HTR-8/SVneo (cell line): ENCODE data around the gene MPRIP.
"Not testable (repeated sequence)": the region's sequence is repeated elsewhere in the genome, so short reads cannot be mapped to it uniquely, and the experiment has no call there.

ENCODE experiments used
- DNase-seq: peaks from one replicate; pipeline ENCODE4 v3.0.0; 2011; ENCODE audit warnings: low spot score, mixed read lengths; ENCODE audit not compliant: insufficient read length
- FAIRE-seq: peaks from 2 replicates; lab custom pipeline; 2011; peaks lifted over from hg19 to GRCh38; lab: Jason Lieb, UNC

The MPRIP gene

GRCh38 chr17:17172001-17172939 is 130.0 kb downstream of the MPRIP start:
- DNase-seq (no peak), FAIRE-seq (peak; percentile 54)

DNA sequence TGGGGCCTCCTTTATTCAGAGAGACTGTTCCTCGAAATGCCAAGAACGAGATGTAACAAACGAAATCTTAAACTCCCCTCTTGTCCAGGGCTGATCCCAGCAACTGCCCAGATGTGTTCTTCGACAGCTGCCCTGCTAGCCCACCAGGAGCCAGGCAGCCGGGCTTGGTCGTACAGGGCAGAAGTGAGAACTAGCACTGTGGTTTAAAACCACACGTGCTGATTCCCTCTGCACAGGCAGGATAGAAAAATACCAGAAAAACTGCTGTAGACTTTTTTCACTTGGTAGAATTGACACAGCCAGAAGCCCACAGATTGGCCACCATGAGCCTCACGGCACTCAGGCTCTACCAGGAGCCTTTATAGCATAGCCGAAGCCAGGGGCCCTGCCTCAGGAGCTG is 130.7 kb downstream of the MPRIP start:
- DNase-seq (no peak), FAIRE-seq (no peak)

DNA sequence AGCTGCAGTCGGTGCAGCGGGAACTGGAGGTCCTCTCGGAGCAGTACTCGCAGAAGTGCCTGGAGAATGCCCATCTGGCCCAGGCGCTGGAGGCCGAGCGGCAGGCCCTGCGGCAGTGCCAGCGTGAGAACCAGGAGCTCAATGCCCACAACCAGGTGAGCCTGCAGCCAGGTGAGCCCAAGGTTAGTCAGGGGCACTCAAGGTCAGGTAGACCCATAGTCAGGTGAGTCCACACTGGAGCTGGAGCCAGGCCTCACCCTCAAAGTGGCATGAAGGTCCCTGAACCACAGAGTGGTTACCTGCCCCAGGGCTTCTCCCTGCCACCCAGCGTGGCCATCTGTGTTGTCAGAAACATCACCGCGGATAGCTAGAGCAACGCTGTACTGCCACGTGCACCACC is 131.7 kb downstream of the MPRIP start:
- no peak for FAIRE-seq
- DNase-seq = no peak

GRCh38 chr17:17175340-17175739 is 133.1 kb downstream of the MPRIP start:
- DNase-seq = no peak
- FAIRE-seq = no peak

DNA sequence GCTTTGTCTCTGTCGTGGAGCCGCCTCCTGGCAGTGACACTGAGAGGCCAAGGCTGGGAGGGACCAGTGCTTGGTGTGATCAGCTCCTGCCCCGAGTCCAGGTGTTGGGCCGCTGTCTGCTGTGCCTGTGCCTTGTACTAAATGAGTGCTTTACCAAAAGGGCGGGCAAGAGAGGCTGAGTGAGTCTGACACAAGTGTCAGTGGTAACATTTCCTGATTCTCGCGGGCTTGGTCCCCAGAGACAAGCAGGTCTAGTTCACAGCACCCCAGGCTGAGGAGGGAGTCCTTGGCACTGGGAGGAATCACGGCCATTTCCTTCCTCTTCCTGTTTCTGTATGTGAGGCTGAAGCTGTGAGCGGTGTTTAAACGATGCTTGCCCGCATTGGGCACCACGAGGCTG is 133.7 kb downstream of the MPRIP start:
- FAIRE-seq (no peak), DNase-seq (no peak)

DNA sequence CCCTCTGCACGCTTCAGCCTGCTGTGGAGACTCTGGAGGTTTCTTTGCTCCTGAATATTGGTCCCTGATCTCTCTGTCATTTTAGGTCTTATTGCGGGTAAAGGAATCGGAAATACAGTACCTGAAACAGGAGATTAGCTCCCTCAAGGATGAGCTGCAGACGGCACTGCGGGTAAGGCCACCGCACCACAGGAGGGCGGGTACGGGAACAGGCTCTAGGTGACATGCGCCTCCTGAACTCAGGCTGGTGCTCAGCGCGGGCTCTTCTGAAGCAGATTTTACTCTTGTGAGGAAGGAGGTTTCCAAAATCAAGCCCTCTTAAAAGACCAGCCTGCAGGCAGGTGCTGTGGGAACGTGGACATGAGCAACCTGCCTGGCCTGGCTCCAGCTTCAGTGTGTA is 134.1 kb downstream of the MPRIP start:
- no peak for FAIRE-seq
- DNase-seq = no peak

DNA sequence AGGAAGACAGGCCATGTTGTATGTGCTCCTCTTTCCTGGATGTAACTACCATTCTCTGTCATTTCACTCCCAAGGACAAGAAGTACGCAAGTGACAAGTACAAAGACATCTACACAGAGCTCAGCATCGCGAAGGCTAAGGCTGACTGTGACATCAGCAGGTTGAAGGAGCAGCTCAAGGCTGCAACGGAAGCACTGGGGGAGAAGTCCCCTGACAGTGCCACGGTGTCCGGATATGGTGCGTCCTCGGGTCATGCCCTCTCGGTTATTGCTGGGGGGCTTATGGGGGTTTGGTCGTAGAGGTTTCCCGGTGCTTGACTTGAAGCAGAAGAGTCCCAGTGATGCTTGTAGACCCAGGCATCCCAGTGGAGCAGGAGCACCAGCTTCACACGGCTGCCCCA is 134.9 kb downstream of the MPRIP start:
- FAIRE-seq = peak; percentile 26
- DNase-seq = no peak

DNA sequence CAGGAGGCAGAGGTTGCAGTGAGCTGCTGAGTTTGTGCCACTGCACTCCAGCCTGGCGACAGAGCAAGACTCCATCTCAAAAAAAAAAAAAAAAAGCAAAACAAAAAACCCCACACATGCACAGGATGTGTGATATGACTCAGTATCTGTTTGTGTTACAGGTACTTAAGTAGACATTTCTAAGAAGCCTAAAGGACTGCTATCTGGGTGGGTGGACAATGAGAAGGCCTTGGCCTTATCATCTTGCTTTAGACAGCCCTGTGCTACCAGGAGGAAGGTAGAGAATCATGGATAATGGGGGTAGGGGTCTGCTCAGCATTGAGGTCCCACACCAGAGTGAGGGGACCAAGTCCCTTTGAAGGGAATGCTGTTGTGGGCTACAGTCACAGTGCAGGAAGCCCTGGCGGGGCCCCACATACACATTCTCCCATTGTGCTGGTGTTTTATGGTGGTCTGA is 137.1 kb downstream of the MPRIP start:
- DNase-seq (no peak), FAIRE-seq (no peak)

- peak; percentile 42 for FAIRE-seq
- no peak for DNase-seq
Observed at GRCh38 chr17:17180141-17180603, 137.9 kb downstream of the MPRIP start.

DNA sequence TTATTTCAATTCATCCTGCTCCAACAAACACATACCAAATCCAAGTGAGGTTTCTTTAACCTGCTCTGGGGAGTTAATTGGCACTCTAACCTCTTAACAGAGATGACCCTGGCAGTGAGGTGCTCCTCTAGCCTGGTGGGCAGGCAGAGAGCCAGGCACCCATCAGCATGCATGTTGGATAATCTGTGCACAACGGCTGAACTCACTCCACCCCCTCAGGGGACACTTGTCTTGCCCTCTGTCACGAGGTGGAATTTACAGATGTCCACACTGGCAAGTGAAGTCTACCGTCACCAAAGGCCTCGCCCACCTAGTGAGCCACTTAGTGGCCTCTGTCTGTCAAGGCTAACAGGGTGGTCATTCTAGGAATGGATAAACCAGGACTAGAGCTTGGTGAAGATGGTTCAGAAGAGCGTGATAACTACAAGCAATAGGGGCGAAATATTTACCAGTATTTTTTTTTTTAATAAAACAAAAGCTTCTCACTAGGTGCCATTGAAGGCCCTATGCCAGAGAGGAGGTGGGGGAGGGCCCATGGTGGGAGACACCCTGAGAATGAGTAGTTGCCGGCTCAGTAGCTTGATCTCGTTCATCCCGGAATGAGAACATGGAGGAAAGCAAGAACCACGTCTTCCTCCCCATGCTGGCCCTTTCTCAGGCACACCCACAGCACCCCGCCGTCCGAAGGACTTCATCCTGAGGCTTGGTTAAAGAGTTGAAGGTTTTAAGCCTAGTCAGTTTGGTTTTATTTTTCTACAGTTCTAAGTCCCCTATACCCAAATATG is 138.7 kb downstream of the MPRIP start:
- FAIRE-seq = peak; percentile 40

GRCh38 chr17:17181666-17182597 is 139.7 kb downstream of the MPRIP start:
- no peak for DNase-seq
- FAIRE-seq = no peak

More for the DNA sequence above, 138.7 kb downstream of the MPRIP start:
- no peak for DNase-seq

DNA sequence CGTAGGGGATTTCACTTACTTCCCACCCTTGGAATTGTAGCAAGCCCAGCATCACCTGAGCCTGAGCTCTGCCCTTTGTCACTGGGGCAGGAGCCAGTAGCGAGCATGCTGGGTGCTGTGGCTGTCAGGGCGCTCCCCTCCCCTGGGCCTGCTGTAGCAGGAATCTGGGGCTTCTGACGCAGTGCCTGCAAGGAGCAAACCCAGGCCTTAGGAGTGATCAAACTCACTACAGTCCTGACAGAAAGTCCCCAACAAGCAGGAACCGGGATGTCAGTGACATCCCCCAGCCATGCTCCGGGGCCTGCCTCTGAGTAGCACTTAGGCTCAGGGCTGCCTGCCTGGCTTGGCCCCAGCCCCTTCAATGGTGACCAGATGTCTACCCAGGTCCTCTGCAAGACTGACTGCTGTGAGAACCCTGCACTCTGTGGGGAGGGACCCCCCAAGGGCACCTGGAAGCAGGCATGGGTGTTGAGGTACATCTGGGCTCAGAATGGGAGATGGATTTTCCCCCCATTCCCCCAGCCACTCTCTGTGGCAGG is 140.4 kb downstream of the MPRIP start:
- DNase-seq (no peak), FAIRE-seq (no peak)

DNA sequence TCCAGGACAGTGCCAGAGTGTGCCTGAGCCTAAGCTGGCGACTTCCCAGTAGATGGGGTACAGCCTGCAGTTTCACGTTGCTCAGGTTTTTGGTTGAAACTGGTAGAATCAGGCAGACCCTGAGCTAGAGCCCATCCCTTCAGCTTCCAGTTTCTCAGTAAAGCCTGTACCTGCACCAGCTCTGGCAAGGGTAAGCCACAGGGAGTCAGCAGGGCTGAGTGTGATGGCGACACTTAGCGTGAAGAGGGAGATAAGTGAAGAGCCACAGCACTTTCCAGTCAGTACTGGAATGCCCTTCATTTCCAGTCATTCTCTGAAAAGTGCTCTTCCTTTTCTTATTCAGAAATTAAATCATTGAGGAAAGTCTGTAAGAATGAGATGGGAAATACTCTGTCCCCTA is 141.5 kb downstream of the MPRIP start:
- no peak for FAIRE-seq
- DNase-seq = no peak

GRCh38 chr17:17184985-17185757 is 142.9 kb downstream of the MPRIP start:
- not testable (repeated sequence) for FAIRE-seq

GRCh38 chr17:17186051-17186450 is 143.8 kb downstream of the MPRIP start:
- DNase-seq (no peak), FAIRE-seq (no peak)

More at GRCh38 chr17:17184985-17185757, 142.9 kb downstream of the MPRIP start:
- not testable (repeated sequence) for DNase-seq

- no peak for DNase-seq
- peak; percentile 9 for FAIRE-seq
Observed at GRCh38 chr17:17186551-17187505, 144.6 kb downstream of the MPRIP start.

DNA sequence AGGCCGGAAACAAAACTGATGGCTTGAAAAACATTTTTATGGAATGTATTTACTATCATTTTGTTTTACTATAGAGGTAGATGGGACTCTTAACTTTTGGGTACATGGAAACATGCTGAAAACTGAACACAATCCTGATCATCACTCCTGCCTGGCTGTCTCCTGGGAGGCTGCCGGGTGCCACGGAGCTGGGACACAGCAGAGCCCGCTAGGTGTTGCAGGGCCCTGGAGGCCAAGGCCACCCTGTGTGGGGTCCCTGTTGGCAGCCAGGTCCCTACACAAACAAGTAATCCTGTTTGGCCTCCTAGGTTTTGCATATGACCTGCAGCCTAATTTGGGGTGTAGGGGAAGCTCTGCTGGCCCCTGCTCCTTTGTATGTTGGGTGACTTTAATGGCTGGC is 146.3 kb downstream of the MPRIP start:
- FAIRE-seq = no peak

GRCh38 chr17:17189559-17189958 is 147.3 kb downstream of the MPRIP start:
- FAIRE-seq = no peak
- DNase-seq = no peak

More for the DNA sequence above, 146.3 kb downstream of the MPRIP start:
- no peak for DNase-seq
